ENCODE data around the gene MYADML2. TPM values are rescaled to one million over a fixed set of nuclear protein-coding genes. Genes with fewer than 3 reads are reported as not detected.
A peak's percentile ranks its signal among the peaks of the same experiment; 100 is the strongest.

MYADML2 gene
- total RNA-seq, 1 experiment from 2014 or later: 0.22 TPM

DNA sequence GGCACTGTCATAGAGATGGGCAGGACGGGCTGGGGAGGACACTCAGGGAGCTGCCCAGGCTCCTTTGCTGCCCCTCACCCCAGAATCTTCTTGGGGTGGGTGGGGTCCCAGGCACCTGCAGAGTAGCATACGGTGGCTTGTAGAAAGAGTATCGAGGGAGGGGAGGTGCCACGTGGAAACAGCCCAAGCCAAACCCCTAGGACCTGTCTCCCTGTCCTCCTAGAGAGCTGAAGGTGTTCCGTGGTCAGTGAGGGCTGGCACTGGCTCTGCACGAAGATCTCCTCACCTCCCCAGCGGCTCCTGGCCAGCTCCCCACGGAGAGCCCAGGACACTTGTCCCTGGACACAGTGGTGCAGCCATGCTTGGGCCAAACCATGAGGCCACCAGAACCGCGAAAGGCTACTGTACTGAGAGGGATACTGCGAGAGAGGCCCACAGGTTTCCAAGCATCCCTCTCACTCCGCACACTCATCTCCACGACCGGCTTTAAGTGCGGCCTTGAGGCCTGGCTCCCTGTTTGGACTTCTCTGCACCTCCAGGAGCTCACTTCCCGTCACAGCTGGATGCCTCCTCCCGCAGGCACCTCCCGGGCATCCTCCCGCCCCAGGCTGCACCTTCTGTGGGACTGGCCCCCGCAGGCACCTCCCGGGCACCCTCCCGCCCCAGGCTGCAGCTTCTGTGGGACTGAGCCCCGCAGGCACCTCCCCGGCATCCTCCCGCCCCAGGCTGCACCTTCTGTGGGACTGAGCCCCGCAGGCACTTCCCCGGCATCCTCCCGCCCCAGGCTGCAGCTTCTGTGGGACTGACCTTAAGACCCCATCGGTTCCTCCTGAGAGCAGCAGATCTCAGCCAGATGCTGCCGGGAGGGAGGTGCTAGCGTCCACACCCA, 17.5 kb downstream of the MYADML2 start:
- Histone ChIP-seq H4K20me1 (ENCODE audit: control insufficient read depth, insufficient read depth, insufficient read length) (peaks cover under 1% of the 10 kb centered on the region), H2BK120ac (ENCODE audit: low read depth, low read length, poor library complexity, severe bottlenecking) (no peak overlapping the region), H3T11ph (ENCODE audit: low read length) (no peak overlapping the region), H3K79me2 (ENCODE audit: insufficient read depth, low read length) (peaks cover 14% of the 10 kb centered on the region; the same call in 1 of the 2 replicates), H3K18ac (ENCODE audit: insufficient read length, low read depth, low read length) (no peak overlapping the region), H3K23me2 (ENCODE audit: insufficient read length, low read depth, low read length, poor library complexity, severe bottlenecking) (peaks cover 9% of the 10 kb centered on the region), H3K4me2 (ENCODE audit: insufficient read depth, insufficient read length, low read length) (no peak overlapping the region), H4K5ac (ENCODE audit: insufficient read length, low read depth, low read length) (no peak overlapping the region), H3K9ac (ENCODE audit: extremely low read depth, insufficient read length, low read length) (no peak overlapping the region), H3K23ac (ENCODE audit: insufficient read length, low read depth, low read length) (no peak overlapping the region), H3K14ac (ENCODE audit: insufficient read depth, low read length) (no peak overlapping the region), H2AFZ (ENCODE audit: low read length) (no peak overlapping the region), H2AK5ac (ENCODE audit: insufficient read length, low read length) (no peak overlapping the region), H3K9me3 (ENCODE audit: control insufficient read depth, low read depth, low read length) (no peaks in the 10 kb centered on the region), H4K91ac (ENCODE audit: insufficient read length, low read depth, low read length) (no peak overlapping the region), H3K79me1 (ENCODE audit: insufficient read depth, low read depth, low read length, poor library complexity, severe bottlenecking) (no peaks in the 10 kb centered on the region), H2BK15ac (ENCODE audit: low read depth, low read length) (no peak overlapping the region), H2BK20ac (ENCODE audit: low read depth, low read length, poor library complexity, severe bottlenecking) (no peak overlapping the region), H3K27ac (ENCODE audit: insufficient read length, low read depth, low read length) (no peak overlapping the region), H2BK5ac (ENCODE audit: insufficient read length, low read length) (no peak overlapping the region), H3K27me3 (ENCODE audit: insufficient read depth, low read length) (no peaks in the 10 kb centered on the region; the same call in 1 of the 2 replicates), H4K8ac (replicated peaks; ENCODE audit: insufficient read length, low read depth, low read length) (no peak overlapping the region), H3K56ac (ENCODE audit: insufficient read length, low read depth, low read length) (no peak overlapping the region), H3K4me1 (ENCODE audit: insufficient read depth, low read length) (peaks cover 3% of the 10 kb centered on the region; the same call in 1 of the 2 replicates), H3K4ac (ENCODE audit: low read depth, low read length) (no peak overlapping the region), H2BK12ac (ENCODE audit: insufficient read length, low read depth, low read length) (no peak overlapping the region)
- no CpG with 5 or more reads among the region's 31 CpGs for WGBS (ENCODE audit: extremely low coverage, insufficient read length, low lambda C conversion rate)
- Mint-ChIP-seq H3K36me3 (ENCODE audit: insufficient read depth in 1 of 3, low read depth in 3 of 3) (peaks cover 0 to 16% (median 15%) of the 10 kb centered on the region in 3 experiments; a peak in 6 of 7 replicates), H3K9me3 (no peaks in the 10 kb centered on the region), H3K27ac (no peak overlapping the region), H3K4me3 (peak overlapping the region; percentile 50 to 77), H3K27me3 (ENCODE audit: low read depth) (peaks cover 20% of the 10 kb centered on the region), H3K4me1 (peaks cover 18 to 23% of the 10 kb centered on the region in 2 experiments)
- no peak for TF ChIP-seq CTCF (conservative IDR thresholded peaks at IDR 0.05)
- no peak for DNase-seq

Data from H9 (cell line).